ENCODE measurements around the gene CEACAM7.

CEACAM7 gene

DNA sequence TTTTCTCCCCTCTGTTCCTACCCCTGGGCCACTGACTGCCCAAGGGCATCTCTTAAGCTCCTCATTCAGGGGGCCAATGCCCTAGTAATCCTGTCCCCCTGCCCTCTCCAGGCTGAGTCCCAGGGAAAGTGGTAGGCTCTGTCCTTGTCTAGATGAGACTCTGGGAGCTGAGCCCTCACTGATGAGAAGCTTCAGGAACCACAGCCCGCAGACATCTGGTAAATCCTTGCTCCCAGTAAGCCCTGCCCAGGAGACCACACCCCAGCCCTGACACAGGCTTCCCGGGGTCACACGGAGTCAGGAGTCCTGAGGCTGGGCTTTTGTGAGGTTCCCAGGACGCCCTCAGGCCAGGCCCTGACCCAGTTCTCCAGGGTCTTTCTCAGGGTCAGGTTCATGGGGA lies 63.1 kb downstream of the CEACAM7 start:
- Histone ChIP-seq H3K4me3 (ENCODE audit: low read depth in 1 of 2, low read length in 1 of 2) (peak overlapping the region; percentile 89 to 98), H3K36me3 (peaks cover 54% of the 10 kb centered on the region), H3K27ac (peak overlapping the region; percentile 94), H3K4me1 (ENCODE audit: control insufficient read depth in 1 of 2, insufficient read depth in 1 of 2, low read depth in 1 of 2, low read length in 1 of 2) (peaks cover 62 to 80% of the 10 kb centered on the region in 2 experiments), H3K9me3 (no peaks in the 10 kb centered on the region), H3K27me3 (no peaks in the 10 kb centered on the region)
- no peak for TF ChIP-seq CTCF (IDR thresholded peaks at IDR 0.05)

GRCh38 chr19:41624515-41624914 lies 63.6 kb downstream of the CEACAM7 start:
- H3K9me3 ChIP-seq, result no peaks in the 10 kb centered on the region
- no peaks in the 10 kb centered on the region for H3K27me3 ChIP-seq
- peak overlapping the region; percentile 89 to 98 for H3K4me3 ChIP-seq (ENCODE audit: low read depth in 1 of 2, low read length in 1 of 2)
- peak overlapping the region; percentile 94 for H3K27ac ChIP-seq
- TF ChIP-seq CTCF (IDR thresholded peaks at IDR 0.05), result no peak
- H3K36me3 ChIP-seq, result peaks cover 59% of the 10 kb centered on the region
- peaks cover 67 to 84% of the 10 kb centered on the region in 2 experiments for H3K4me1 ChIP-seq (ENCODE audit: control insufficient read depth in 1 of 2, insufficient read depth in 1 of 2, low read depth in 1 of 2, low read length in 1 of 2)

DNA sequence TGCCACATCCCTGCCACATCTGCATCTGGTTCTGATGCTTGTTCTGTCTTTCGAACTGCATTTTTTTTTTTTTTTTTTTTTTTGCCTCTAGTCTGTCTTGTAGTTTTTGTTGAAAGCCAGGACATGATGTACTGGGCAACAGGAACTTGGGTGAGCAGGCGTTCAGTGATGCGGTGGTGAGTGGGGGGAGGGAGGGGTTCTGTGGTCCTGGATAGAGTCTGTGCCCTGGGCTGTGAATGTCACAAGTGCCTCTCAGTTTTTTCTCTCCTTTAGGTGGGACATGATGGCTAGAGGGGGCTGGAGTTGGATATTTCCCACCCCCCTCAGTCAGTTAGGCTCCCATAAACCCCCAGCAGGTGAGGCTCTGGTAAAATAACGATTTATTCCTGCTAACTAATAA lies 64.7 kb downstream of the CEACAM7 start:
- H3K9me3 ChIP-seq, result no peaks in the 10 kb centered on the region
- no peaks in the 10 kb centered on the region for H3K27me3 ChIP-seq
- H3K36me3 ChIP-seq, result peaks cover 70% of the 10 kb centered on the region
- H3K4me3 ChIP-seq (ENCODE audit: low read depth in 1 of 2, low read length in 1 of 2), result peak overlapping the region; percentile 89 to 98
- peak overlapping the region; percentile 94 for H3K27ac ChIP-seq
- no peak for TF ChIP-seq CTCF (IDR thresholded peaks at IDR 0.05)
- peaks cover 74 to 93% of the 10 kb centered on the region in 2 experiments for H3K4me1 ChIP-seq (ENCODE audit: control insufficient read depth in 1 of 2, insufficient read depth in 1 of 2, low read depth in 1 of 2, low read length in 1 of 2)

All from neutrophil (primary cell).